Thyroid gland (tissue), 4 donors: ENCODE results near the gene POU2AF1. TPM values are rescaled to one million over a fixed set of nuclear protein-coding genes. Genes with fewer than 3 reads are reported as not detected.

Experiments used
- DNase-seq, 2 donors: peaks; one replicate each; pipeline ENCODE4 v3.0.0-alpha.2; 2019
- H3K27ac ChIP-seq, 3 donors: fragments of 200-600 bp; sonication (generic); 1 replicate in 2 of 3; 2 replicates in 1 of 3; pipeline ENCODE4 v1.5.1; 2016 to 2019; ENCODE audit warnings: mild to moderate bottlenecking in 1 of 3, moderate library complexity in 1 of 3
- H3K27me3 ChIP-seq: fragments of 200-600 bp; sonication (generic); one replicate; pipeline ENCODE4 v1.5.1; 2019
- H3K36me3 ChIP-seq, 2 donors: fragments of 200-600 bp; sonication (generic); one replicate each; pipeline ENCODE4 v1.5.1; 2016 to 2019
- H3K4me1 ChIP-seq, 2 donors: fragments of 200-600 bp; sonication (generic); one replicate each; pipeline ENCODE4 v1.5.1; 2017 to 2019
- H3K4me3 ChIP-seq, 3 donors: fragments of 200-600 bp; sonication (generic); replicated peaks in 1 of 3; 1 replicate in 2 of 3; 2 replicates in 1 of 3; pipeline ENCODE4 v1.5.1; 2016; ENCODE audit warnings: mild to moderate bottlenecking in 1 of 3
- H3K9me3 ChIP-seq: fragments of 200-600 bp; sonication (generic); one replicate; pipeline ENCODE4 v1.5.1; 2017
- POLR2A ChIP-seq, 2 donors: fragments of 450-650 bp; IDR thresholded peaks; one replicate each; pipeline ENCODE4 v1.6.1; 2017; ENCODE audit warnings: antibody characterized with exemption in 2 of 2, mild to moderate bottlenecking in 2 of 2, moderate library complexity in 1 of 2
- WGBS, 2 donors: methylation state at CpG; one replicate each; pipeline ENCODE4 v1.1.5; 2017; 5-methylcytosine and 5-hydroxymethylcytosine counted together
- intact Hi-C: fragments of 100-400 bp; cut with DNase I; formaldehyde crosslinking; loops from one replicate; pipeline ENCODE4 v1.15.1; 2023
- total RNA-seq, 4 donors: library from RNA; depleted of rRNA; stranded (reverse); fragments of >200 nt; gene quantifications; one replicate each; pipeline ENCODE4 v1.2.3, GENCODE V29; 2016
- TF ChIP-seq, protein P1 (sequence below), 6 experiments: fragments of 200-600 bp in 3 of 6; fragments of 450-650 bp in 3 of 6; sonication (generic) in 3 of 6; IDR thresholded peaks; one replicate each; pipeline ENCODE4 v1.5.1; 2016 to 2019; ENCODE audit warnings: antibody characterized with exemption in 6 of 6, mild to moderate bottlenecking in 2 of 6, inconsistent platforms in 1 of 6, moderate library complexity in 1 of 6

Gene POU2AF1
- total RNA-seq, 4 donors from 2014 or later: 0.54 TPM; not detected in 3

GRCh38 chr11:111339758-111340388, 39.2 kb downstream of the POU2AF1 start:
- Histone ChIP-seq H3K36me3 (no peaks in the 10 kb centered on the region), H3K4me1 (peaks cover 0 to 3% of the 10 kb centered on the region in 2 donors), H3K4me3 (no peak overlapping the region), H3K27me3 (no peaks in the 10 kb centered on the region), H3K27ac (no peak overlapping the region), H3K9me3 (no peaks in the 10 kb centered on the region)
- intact Hi-C loops: no loop called here
- no peak for TF ChIP-seq POLR2A (IDR thresholded peaks at IDR 0.05)
- TF ChIP-seq, protein P1, sequence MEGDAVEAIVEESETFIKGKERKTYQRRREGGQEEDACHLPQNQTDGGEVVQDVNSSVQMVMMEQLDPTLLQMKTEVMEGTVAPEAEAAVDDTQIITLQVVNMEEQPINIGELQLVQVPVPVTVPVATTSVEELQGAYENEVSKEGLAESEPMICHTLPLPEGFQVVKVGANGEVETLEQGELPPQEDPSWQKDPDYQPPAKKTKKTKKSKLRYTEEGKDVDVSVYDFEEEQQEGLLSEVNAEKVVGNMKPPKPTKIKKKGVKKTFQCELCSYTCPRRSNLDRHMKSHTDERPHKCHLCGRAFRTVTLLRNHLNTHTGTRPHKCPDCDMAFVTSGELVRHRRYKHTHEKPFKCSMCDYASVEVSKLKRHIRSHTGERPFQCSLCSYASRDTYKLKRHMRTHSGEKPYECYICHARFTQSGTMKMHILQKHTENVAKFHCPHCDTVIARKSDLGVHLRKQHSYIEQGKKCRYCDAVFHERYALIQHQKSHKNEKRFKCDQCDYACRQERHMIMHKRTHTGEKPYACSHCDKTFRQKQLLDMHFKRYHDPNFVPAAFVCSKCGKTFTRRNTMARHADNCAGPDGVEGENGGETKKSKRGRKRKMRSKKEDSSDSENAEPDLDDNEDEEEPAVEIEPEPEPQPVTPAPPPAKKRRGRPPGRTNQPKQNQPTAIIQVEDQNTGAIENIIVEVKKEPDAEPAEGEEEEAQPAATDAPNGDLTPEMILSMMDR (IDR thresholded peaks at IDR 0.05): no peak
- no peak for DNase-seq

- no peak for DNase-seq
- Histone ChIP-seq H3K4me1 (peaks cover 0 to 3% of the 10 kb centered on the region in 2 donors), H3K27me3 (no peaks in the 10 kb centered on the region), H3K36me3 (no peaks in the 10 kb centered on the region), H3K27ac (no peak overlapping the region), H3K9me3 (no peaks in the 10 kb centered on the region), H3K4me3 (no peak overlapping the region)
- TF ChIP-seq POLR2A (IDR thresholded peaks at IDR 0.05): no peak
- TF ChIP-seq, protein P1 (IDR thresholded peaks at IDR 0.05): no peak
- WGBS, 2 donors: 62 to 70% methylated on average over 2 of the region's 2 CpGs
- intact Hi-C loops: no loop called here
Measured at GRCh38 chr11:111336582-111337256, 42.4 kb downstream of the POU2AF1 start.

DNA sequence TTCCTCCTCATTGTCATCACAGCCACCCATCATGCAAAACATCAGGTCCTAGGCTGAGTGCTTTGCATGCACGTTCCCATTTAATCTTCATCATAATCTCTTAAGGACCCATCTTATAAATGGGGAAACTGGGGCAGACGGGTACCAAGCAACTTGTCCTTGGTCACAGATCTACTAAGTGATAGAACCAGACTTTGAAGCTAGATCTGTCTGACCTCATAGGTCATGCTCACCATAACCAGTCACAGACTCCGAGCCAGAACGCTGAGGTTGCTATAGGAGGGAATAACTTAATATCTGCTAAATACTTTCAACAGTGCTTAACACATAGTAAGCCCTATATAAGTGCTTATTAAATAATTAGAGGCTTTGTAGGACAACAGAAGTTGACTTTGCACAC, 43.0 kb downstream of the POU2AF1 start:
- Histone ChIP-seq H3K9me3 (no peaks in the 10 kb centered on the region), H3K27me3 (no peaks in the 10 kb centered on the region), H3K27ac (no peak overlapping the region), H3K4me3 (no peak overlapping the region), H3K4me1 (peaks cover 0 to 3% of the 10 kb centered on the region in 2 donors), H3K36me3 (no peaks in the 10 kb centered on the region)
- TF ChIP-seq, protein P1 (IDR thresholded peaks at IDR 0.05): no peak
- no peak for TF ChIP-seq POLR2A (IDR thresholded peaks at IDR 0.05)
- WGBS, 2 donors: 84 to 96% methylated on average over 4 of the region's 4 CpGs
- DNase-seq: no peak
- intact Hi-C loops: no loop called here

- WGBS, 2 donors: 80 to 83% methylated on average over 6 of the region's 6 CpGs
Measured at GRCh38 chr11:111335549-111335948, 43.5 kb downstream of the POU2AF1 start.

More at GRCh38 chr11:111335549-111335948, 43.5 kb downstream of the POU2AF1 start:
- peaks cover 0 to 3% of the 10 kb centered on the region in 2 donors for H3K4me1 ChIP-seq
- no peak for TF ChIP-seq POLR2A (IDR thresholded peaks at IDR 0.05)
- TF ChIP-seq, protein P1 (IDR thresholded peaks at IDR 0.05): no peak
- intact Hi-C loops: no loop called here
- no peak for DNase-seq
- no peaks in the 10 kb centered on the region for H3K27me3 ChIP-seq
- no peaks in the 10 kb centered on the region for H3K9me3 ChIP-seq
- H3K27ac ChIP-seq: no peak overlapping the region
- H3K36me3 ChIP-seq: no peaks in the 10 kb centered on the region
- H3K4me3 ChIP-seq: no peak overlapping the region
